Measurements from ENCODE around the gene ADH4. TPM values are rescaled to one million over a fixed set of nuclear protein-coding genes. Genes with fewer than 3 reads are reported as not detected.

The ADH4 gene
- total RNA-seq, 1 experiment from 2014 or later: not detected

DNA sequence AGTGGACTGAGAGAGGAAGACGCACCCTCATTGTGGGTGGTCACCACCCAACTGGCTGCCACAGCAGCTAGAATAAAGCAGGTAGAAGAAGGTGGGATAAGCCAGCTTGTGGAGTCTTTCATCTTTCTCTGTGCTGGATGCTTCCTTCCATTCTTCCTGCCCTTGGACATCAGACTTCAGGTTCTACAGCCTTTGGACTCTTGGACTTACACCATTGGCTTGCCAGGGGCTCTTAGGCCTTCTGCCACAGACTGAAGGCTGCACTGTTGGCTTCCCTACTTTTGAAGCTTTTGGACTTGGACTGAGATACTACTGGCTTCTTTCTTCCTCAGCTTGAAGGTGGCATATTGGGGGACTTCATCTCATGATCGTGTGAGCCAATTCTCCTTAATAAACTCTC is 41.5 kb upstream of the ADH4 start:
- no TSS peak for BruUV-seq (replicated peaks)
- Mint-ChIP-seq H3K4me3 (ENCODE audit: low read depth, unreplicated experiment) (no peak overlapping the region), H3K27me3 (ENCODE audit: unreplicated experiment) (no peaks in the 10 kb centered on the region), H3K4me1 (ENCODE audit: low read depth, unreplicated experiment) (no peaks in the 10 kb centered on the region), H3K36me3 (ENCODE audit: insufficient read depth, unreplicated experiment) (no peaks in the 10 kb centered on the region), H3K9me3 (ENCODE audit: low read depth, unreplicated experiment) (no peaks in the 10 kb centered on the region), H3K27ac (ENCODE audit: unreplicated experiment) (no peak overlapping the region)
- CTCF ChIA-PET: no interaction called here
- DNase-seq: no peak
- intact Hi-C loops (cut with micrococcal nuclease; ENCODE audit: unreplicated experiment): no loop called here
- TF ChIP-seq, protein P1, sequence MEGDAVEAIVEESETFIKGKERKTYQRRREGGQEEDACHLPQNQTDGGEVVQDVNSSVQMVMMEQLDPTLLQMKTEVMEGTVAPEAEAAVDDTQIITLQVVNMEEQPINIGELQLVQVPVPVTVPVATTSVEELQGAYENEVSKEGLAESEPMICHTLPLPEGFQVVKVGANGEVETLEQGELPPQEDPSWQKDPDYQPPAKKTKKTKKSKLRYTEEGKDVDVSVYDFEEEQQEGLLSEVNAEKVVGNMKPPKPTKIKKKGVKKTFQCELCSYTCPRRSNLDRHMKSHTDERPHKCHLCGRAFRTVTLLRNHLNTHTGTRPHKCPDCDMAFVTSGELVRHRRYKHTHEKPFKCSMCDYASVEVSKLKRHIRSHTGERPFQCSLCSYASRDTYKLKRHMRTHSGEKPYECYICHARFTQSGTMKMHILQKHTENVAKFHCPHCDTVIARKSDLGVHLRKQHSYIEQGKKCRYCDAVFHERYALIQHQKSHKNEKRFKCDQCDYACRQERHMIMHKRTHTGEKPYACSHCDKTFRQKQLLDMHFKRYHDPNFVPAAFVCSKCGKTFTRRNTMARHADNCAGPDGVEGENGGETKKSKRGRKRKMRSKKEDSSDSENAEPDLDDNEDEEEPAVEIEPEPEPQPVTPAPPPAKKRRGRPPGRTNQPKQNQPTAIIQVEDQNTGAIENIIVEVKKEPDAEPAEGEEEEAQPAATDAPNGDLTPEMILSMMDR (IDR thresholded peaks at IDR 0.05; ENCODE audit: unreplicated experiment): no peak

- intact Hi-C loops (cut with micrococcal nuclease; ENCODE audit: unreplicated experiment): no loop called here
- no TSS peak for BruUV-seq (replicated peaks)
- TF ChIP-seq, protein P1 (IDR thresholded peaks at IDR 0.05; ENCODE audit: unreplicated experiment): no peak
- H3K4me3 Mint-ChIP-seq (ENCODE audit: low read depth, unreplicated experiment): no peak overlapping the region
- no peaks in the 10 kb centered on the region for H3K9me3 Mint-ChIP-seq (ENCODE audit: low read depth, unreplicated experiment)
- H3K4me1 Mint-ChIP-seq (ENCODE audit: low read depth, unreplicated experiment): no peaks in the 10 kb centered on the region
- no peaks in the 10 kb centered on the region for H3K27me3 Mint-ChIP-seq (ENCODE audit: unreplicated experiment)
- CTCF ChIA-PET: no interaction called here
- no peak for DNase-seq
- H3K27ac Mint-ChIP-seq (ENCODE audit: unreplicated experiment): no peak overlapping the region
- no peaks in the 10 kb centered on the region for H3K36me3 Mint-ChIP-seq (ENCODE audit: insufficient read depth, unreplicated experiment)
These were observed 36.4 kb upstream of the ADH4 start for GRCh38 chr4:99180382-99181070.

GRCh38 chr4:99179626-99180025 is 35.5 kb upstream of the ADH4 start:
- no TSS peak for BruUV-seq (replicated peaks)

GRCh38 chr4:99179178-99179577 is 35.1 kb upstream of the ADH4 start:
- Mint-ChIP-seq H3K4me1 (ENCODE audit: low read depth, unreplicated experiment) (no peaks in the 10 kb centered on the region), H3K27ac (ENCODE audit: unreplicated experiment) (no peak overlapping the region), H3K27me3 (ENCODE audit: unreplicated experiment) (no peaks in the 10 kb centered on the region), H3K4me3 (ENCODE audit: low read depth, unreplicated experiment) (no peak overlapping the region), H3K9me3 (ENCODE audit: low read depth, unreplicated experiment) (peaks cover 2% of the 10 kb centered on the region), H3K36me3 (ENCODE audit: insufficient read depth, unreplicated experiment) (no peaks in the 10 kb centered on the region)
- CTCF ChIA-PET: no interaction called here
- intact Hi-C loops (cut with micrococcal nuclease; ENCODE audit: unreplicated experiment): no loop called here
- BruUV-seq (replicated peaks): no TSS peak
- no peak for DNase-seq
- TF ChIP-seq, protein P1 (IDR thresholded peaks at IDR 0.05; ENCODE audit: unreplicated experiment): no peak

More at GRCh38 chr4:99179626-99180025, 35.5 kb upstream of the ADH4 start:
- no peaks in the 10 kb centered on the region for H3K4me1 Mint-ChIP-seq (ENCODE audit: low read depth, unreplicated experiment)
- no peak overlapping the region for H3K4me3 Mint-ChIP-seq (ENCODE audit: low read depth, unreplicated experiment)
- intact Hi-C loops (cut with micrococcal nuclease; ENCODE audit: unreplicated experiment): no loop called here
- H3K27ac Mint-ChIP-seq (ENCODE audit: unreplicated experiment): no peak overlapping the region
- H3K27me3 Mint-ChIP-seq (ENCODE audit: unreplicated experiment): no peaks in the 10 kb centered on the region
- TF ChIP-seq, protein P1 (IDR thresholded peaks at IDR 0.05; ENCODE audit: unreplicated experiment): no peak
- H3K9me3 Mint-ChIP-seq (ENCODE audit: low read depth, unreplicated experiment): peaks cover 2% of the 10 kb centered on the region
- CTCF ChIA-PET: no interaction called here
- no peak for DNase-seq
- H3K36me3 Mint-ChIP-seq (ENCODE audit: insufficient read depth, unreplicated experiment): no peaks in the 10 kb centered on the region

Data from Calu3 (cell line).